ENCODE data around the gene ARL5C.

DNA sequence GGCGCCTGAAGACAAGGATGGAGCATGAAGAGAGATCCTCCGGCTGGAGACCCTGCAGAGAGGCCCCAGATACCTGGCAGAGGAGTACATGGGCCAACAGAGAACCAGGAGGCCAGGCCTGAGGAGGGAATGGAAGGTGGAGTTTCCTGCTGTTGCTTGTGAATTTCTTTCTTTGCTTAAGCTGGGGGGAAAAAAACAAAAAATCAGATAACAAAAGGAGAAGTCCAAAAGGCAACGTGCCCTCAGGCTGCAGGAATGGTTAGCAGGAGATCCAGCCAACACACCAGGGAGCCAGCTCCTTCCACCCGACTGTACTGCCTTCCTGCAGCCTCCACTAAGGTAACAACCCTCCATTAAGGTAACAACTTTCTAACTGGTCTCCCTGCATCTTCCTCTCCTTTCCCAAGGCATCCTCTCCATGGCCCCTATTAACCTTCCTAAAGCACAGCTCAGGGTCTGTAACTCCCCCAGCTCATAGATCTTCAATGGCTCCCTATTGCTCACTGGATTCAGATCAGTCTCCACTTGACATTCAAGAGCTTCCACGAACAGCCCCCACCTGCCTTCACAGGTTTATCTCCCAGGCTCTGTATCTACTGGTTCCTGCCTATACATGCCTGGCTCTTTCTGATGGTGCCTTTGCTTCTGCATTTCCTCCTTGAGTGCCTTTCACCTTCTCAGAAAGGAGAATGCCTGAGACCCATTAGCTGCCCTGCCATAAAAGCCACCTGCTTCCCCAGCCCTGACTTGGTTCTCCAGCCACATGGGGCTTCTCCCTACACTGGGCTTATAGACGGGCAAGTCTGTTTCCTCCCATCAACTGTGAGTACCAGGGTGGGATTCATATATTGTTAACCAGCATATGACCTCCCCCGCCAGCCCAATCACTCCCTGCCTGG, 725 bp upstream of the ARL5C start:
- TF ChIP-seq, protein P1, sequence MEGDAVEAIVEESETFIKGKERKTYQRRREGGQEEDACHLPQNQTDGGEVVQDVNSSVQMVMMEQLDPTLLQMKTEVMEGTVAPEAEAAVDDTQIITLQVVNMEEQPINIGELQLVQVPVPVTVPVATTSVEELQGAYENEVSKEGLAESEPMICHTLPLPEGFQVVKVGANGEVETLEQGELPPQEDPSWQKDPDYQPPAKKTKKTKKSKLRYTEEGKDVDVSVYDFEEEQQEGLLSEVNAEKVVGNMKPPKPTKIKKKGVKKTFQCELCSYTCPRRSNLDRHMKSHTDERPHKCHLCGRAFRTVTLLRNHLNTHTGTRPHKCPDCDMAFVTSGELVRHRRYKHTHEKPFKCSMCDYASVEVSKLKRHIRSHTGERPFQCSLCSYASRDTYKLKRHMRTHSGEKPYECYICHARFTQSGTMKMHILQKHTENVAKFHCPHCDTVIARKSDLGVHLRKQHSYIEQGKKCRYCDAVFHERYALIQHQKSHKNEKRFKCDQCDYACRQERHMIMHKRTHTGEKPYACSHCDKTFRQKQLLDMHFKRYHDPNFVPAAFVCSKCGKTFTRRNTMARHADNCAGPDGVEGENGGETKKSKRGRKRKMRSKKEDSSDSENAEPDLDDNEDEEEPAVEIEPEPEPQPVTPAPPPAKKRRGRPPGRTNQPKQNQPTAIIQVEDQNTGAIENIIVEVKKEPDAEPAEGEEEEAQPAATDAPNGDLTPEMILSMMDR (IDR thresholded peaks at IDR 0.05), result no peak
- TF ChIP-seq POLR2A (IDR thresholded peaks at IDR 0.05), result no peak

All from uterus (tissue), 2 donors.